Measurements from ENCODE around the gene PTPRR. TPM values are rescaled to one million over a fixed set of nuclear protein-coding genes. Genes with fewer than 3 reads are reported as not detected.

PTPRR gene
- total and polyA plus RNA-seq, 2 donors (not counting 1 experiment from before 2014, with no cell fraction given) = not detected

DNA sequence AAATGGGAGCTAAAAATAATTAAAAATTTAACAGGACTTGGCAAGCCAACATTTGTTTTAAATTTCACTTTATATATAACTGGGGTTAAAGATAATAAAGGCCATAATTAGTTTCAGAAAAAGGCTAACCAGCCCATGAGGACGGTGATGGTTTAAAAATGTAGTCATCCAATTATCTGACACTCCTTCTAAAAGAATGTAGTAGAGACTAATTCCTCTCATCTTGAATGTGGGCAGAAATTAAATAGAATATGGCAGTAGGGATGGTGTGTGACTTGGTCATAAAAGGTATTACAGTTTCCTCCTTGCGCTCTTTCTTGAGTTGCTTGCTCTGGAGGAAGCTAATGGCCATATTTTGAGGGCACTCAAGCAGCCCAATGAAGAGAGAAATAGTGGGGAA, 234.2 kb downstream of the PTPRR start:
- Histone ChIP-seq H3K4me2 (replicated peaks; ENCODE audit: low read depth, low read length, poor library complexity, severe bottlenecking) (no peak overlapping the region), H3K27me3 (replicated peaks in 1 of 4; ENCODE audit: control extremely low read depth in 1 of 4, control insufficient read depth in 3 of 4, insufficient read depth in 4 of 4, low read length in 3 of 4) (no peaks in the 10 kb centered on the region), H3K79me2 (ENCODE audit: control insufficient read depth, insufficient read depth, low read length) (no peaks in the 10 kb centered on the region), H3K9ac (ENCODE audit: low read length) (no peak overlapping the region), H3K9me3 (ENCODE audit: control extremely low read depth in 1 of 3, control insufficient read depth in 2 of 3, insufficient read depth in 1 of 3, low read length in 2 of 3) (no peaks in the 10 kb centered on the region), H3K4me3 (ENCODE audit: control extremely low read depth in 1 of 5, extremely low read depth in 1 of 5, insufficient read depth in 1 of 5, low read depth in 2 of 5, low read length in 4 of 5) (no peak overlapping the region), H3K4me1 (ENCODE audit: control insufficient read depth in 2 of 2, insufficient read depth in 2 of 2, low read length in 2 of 2) (no peaks in the 10 kb centered on the region), H3K36me3 (replicated peaks in 1 of 2; ENCODE audit: control extremely low read depth in 1 of 2, control insufficient read depth in 1 of 2, extremely low read depth in 1 of 2, insufficient read depth in 2 of 2, low read length in 1 of 2) (no peaks in the 10 kb centered on the region), H2AFZ (ENCODE audit: insufficient read depth, low read depth, low read length, poor library complexity, severe bottlenecking) (no peak overlapping the region), H3K27ac (ENCODE audit: low read length in 2 of 2) (no peak overlapping the region), H4K20me1 (ENCODE audit: control insufficient read depth, insufficient read depth, low read length, poor library complexity, severe bottlenecking) (no peaks in the 10 kb centered on the region)
- TF ChIP-seq, protein P1, sequence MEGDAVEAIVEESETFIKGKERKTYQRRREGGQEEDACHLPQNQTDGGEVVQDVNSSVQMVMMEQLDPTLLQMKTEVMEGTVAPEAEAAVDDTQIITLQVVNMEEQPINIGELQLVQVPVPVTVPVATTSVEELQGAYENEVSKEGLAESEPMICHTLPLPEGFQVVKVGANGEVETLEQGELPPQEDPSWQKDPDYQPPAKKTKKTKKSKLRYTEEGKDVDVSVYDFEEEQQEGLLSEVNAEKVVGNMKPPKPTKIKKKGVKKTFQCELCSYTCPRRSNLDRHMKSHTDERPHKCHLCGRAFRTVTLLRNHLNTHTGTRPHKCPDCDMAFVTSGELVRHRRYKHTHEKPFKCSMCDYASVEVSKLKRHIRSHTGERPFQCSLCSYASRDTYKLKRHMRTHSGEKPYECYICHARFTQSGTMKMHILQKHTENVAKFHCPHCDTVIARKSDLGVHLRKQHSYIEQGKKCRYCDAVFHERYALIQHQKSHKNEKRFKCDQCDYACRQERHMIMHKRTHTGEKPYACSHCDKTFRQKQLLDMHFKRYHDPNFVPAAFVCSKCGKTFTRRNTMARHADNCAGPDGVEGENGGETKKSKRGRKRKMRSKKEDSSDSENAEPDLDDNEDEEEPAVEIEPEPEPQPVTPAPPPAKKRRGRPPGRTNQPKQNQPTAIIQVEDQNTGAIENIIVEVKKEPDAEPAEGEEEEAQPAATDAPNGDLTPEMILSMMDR (IDR thresholded peaks at IDR 0.05) = no peak
- no peak for TF ChIP-seq EZH2 (IDR thresholded peaks at IDR 0.05; ENCODE audit: borderline replicate concordance, insufficient read depth, low read depth, low read length, poor library complexity, severe bottlenecking)
- Mint-ChIP-seq H3K4me1 (no peaks in the 10 kb centered on the region), H3K27me3 (peaks cover 12% of the 10 kb centered on the region), H3K4me3 (no peak overlapping the region), H3K9me3 (ENCODE audit: insufficient read depth) (no peaks in the 10 kb centered on the region), H3K27ac (no peak overlapping the region)
- DNase-seq (no peak), ATAC-seq (ENCODE audit: low read depth) (no peak)
- 100% methylated on average over 1 of the region's 2 CpGs for WGBS (ENCODE audit: insufficient coverage)
- intact Hi-C loops (cut with micrococcal nuclease) = no loop called here
- POLR2A ChIA-PET = no interaction called here
- CTCF ChIA-PET = interaction anchor here (0.6 kb wide), 1 partner anchor 17 kb away, joined by 3 read pairs; no protein-coding TSS in a partner anchor

DNA sequence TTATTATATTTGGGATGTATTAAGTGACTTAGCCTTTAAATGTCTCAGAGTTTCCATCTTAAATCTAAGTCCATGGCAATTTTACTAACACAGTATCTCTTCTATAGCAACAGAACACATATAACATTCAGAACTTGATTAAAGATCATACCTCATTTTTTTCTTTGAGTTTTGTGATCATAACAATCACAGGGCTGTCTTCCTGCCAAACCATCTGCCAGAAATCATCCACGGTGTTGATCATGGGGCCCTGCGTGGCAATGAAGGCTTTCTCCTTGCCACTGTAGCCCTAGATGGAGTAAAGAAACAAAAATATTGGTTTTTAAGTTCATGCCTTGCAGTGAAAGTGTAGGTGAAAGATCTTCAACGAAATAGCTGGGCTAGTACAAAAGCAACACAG, 236.6 kb downstream of the PTPRR start:
- Histone ChIP-seq H3K4me2 (replicated peaks; ENCODE audit: low read depth, low read length, poor library complexity, severe bottlenecking) (no peak overlapping the region), H3K36me3 (replicated peaks in 1 of 2; ENCODE audit: control extremely low read depth in 1 of 2, control insufficient read depth in 1 of 2, extremely low read depth in 1 of 2, insufficient read depth in 2 of 2, low read length in 1 of 2) (no peaks in the 10 kb centered on the region), H3K27me3 (replicated peaks in 1 of 4; ENCODE audit: control extremely low read depth in 1 of 4, control insufficient read depth in 3 of 4, insufficient read depth in 4 of 4, low read length in 3 of 4) (no peaks in the 10 kb centered on the region), H3K4me1 (ENCODE audit: control insufficient read depth in 2 of 2, insufficient read depth in 2 of 2, low read length in 2 of 2) (no peaks in the 10 kb centered on the region), H2AFZ (ENCODE audit: insufficient read depth, low read depth, low read length, poor library complexity, severe bottlenecking) (no peak overlapping the region), H4K20me1 (ENCODE audit: control insufficient read depth, insufficient read depth, low read length, poor library complexity, severe bottlenecking) (no peaks in the 10 kb centered on the region), H3K9ac (ENCODE audit: low read length) (no peak overlapping the region), H3K79me2 (ENCODE audit: control insufficient read depth, insufficient read depth, low read length) (no peaks in the 10 kb centered on the region), H3K4me3 (ENCODE audit: control extremely low read depth in 1 of 5, extremely low read depth in 1 of 5, insufficient read depth in 1 of 5, low read depth in 2 of 5, low read length in 4 of 5) (no peak overlapping the region), H3K9me3 (ENCODE audit: control extremely low read depth in 1 of 3, control insufficient read depth in 2 of 3, insufficient read depth in 1 of 3, low read length in 2 of 3) (no peaks in the 10 kb centered on the region), H3K27ac (ENCODE audit: low read length in 2 of 2) (no peak overlapping the region)
- intact Hi-C loops (cut with micrococcal nuclease) = no loop called here
- ATAC-seq (ENCODE audit: low read depth) (no peak), DNase-seq (no peak)
- no peak for TF ChIP-seq EZH2 (IDR thresholded peaks at IDR 0.05; ENCODE audit: borderline replicate concordance, insufficient read depth, low read depth, low read length, poor library complexity, severe bottlenecking)
- TF ChIP-seq, protein P1 (IDR thresholded peaks at IDR 0.05) = no peak
- no peak overlapping the region for H3K27ac Mint-ChIP-seq
- H3K9me3 Mint-ChIP-seq (ENCODE audit: insufficient read depth) = no peaks in the 10 kb centered on the region
- CTCF ChIA-PET = no interaction called here
- WGBS (ENCODE audit: insufficient coverage) = 86% methylated on average over 2 of the region's 3 CpGs
- peaks cover 15% of the 10 kb centered on the region for H3K27me3 Mint-ChIP-seq
- POLR2A ChIA-PET = no interaction called here
- H3K4me1 Mint-ChIP-seq = no peaks in the 10 kb centered on the region
- no peak overlapping the region for H3K4me3 Mint-ChIP-seq

Data from B cell (primary cell).